ENCODE measurements around the gene MDM4.

The MDM4 gene

DNA sequence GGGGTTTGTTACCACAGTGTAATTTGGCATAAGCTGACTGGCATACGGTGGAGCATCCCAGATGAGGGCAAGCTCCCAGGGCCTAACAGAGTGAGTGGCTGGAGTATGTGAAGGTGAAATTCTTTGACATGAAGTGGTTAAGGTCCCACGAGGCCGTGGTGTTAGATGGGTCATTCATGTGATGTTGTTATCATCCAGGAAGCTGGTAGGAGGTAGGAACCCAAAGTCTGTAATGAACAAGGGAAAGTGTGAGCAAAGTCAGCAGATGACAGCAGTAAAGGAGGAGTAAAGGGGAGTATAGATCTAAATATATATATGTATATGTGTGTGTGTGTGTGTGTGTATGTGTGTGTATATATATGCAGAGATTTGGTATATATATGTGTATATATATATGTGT, 47.6 kb downstream of the MDM4 start:
- Histone ChIP-seq H4K20me1 (ENCODE audit: insufficient read depth, low read length) (no peaks in the 10 kb centered on the region; the same call in 1 of the 2 replicates), H3K4me1 (ENCODE audit: insufficient read depth, low read length) (peaks cover 3% of the 10 kb centered on the region; the same call in 1 of the 2 replicates), H3K9ac (ENCODE audit: low read depth, low read length) (no peak overlapping the region), H3K27me3 (ENCODE audit: insufficient read depth, low read length, poor library complexity) (no peaks in the 10 kb centered on the region), H3K79me2 (ENCODE audit: insufficient read depth, low read length) (no peaks in the 10 kb centered on the region), H3K36me3 (ENCODE audit: insufficient read depth, low read length) (peaks cover 10% of the 10 kb centered on the region; the same call in 1 of the 2 replicates), H3K9me3 (ENCODE audit: insufficient read depth, low read length, severe bottlenecking) (no peaks in the 10 kb centered on the region), H3K27ac (ENCODE audit: low read length) (no peak overlapping the region), H3K4me2 (ENCODE audit: insufficient read depth, low read length) (no peak overlapping the region), H3K4me3 (ENCODE audit: low read depth in 1 of 2, low read length in 2 of 2) (no peak overlapping the region), H2AFZ (ENCODE audit: low read depth, low read length) (no peak overlapping the region)
- DNase-seq (no peak), ATAC-seq (ENCODE audit: insufficient read depth, low read depth) (no peak)
- TF ChIP-seq CTCF (IDR thresholded peaks at IDR 0.05; ENCODE audit: borderline replicate concordance, extremely low read depth, low read length, poor library complexity, severe bottlenecking) (no peak), EZH2 (IDR thresholded peaks at IDR 0.05; ENCODE audit: borderline replicate concordance, low read depth, low read length, severe bottlenecking) (no peak)

DNA sequence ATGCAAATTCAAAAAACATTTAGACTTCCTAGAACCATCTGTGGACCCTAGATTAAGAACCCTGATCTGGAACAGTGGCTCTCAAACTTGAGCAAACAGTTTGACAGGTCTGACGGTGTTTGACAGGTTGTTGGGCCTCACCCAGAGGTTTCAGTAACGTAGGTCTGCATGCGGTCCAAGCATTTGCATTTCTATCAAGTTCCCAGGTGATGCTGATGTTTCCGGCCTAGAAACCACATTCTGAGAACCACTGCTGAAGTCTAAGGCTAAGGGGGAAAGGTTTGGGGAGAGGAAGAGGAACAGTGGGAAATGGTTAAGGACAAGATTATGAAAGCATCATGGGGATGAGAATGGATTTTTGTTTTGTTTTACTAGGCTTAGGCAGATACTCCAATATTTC, 48.6 kb downstream of the MDM4 start:
- H3K27ac ChIP-seq (ENCODE audit: low read length), result 0 out of 2 replicates have a peak overlapping the region, but pooled peaks have one; percentile 22
- H4K20me1 ChIP-seq (ENCODE audit: insufficient read depth, low read length), result no peaks in the 10 kb centered on the region; the same call in 1 of the 2 replicates
- no peak overlapping the region for H2AFZ ChIP-seq (ENCODE audit: low read depth, low read length)
- peaks cover 2% of the 10 kb centered on the region; the same call in 1 of the 2 replicates for H3K36me3 ChIP-seq (ENCODE audit: insufficient read depth, low read length)
- ATAC-seq (ENCODE audit: insufficient read depth, low read depth) (no peak), DNase-seq (no peak)
- H3K9me3 ChIP-seq (ENCODE audit: insufficient read depth, low read length, severe bottlenecking), result no peaks in the 10 kb centered on the region
- TF ChIP-seq EZH2 (IDR thresholded peaks at IDR 0.05; ENCODE audit: borderline replicate concordance, low read depth, low read length, severe bottlenecking), result no peak
- TF ChIP-seq CTCF (IDR thresholded peaks at IDR 0.05; ENCODE audit: borderline replicate concordance, extremely low read depth, low read length, poor library complexity, severe bottlenecking), result no peak
- no peak overlapping the region for H3K9ac ChIP-seq (ENCODE audit: low read depth, low read length)
- no peaks in the 10 kb centered on the region for H3K79me2 ChIP-seq (ENCODE audit: insufficient read depth, low read length)
- no peak overlapping the region for H3K4me3 ChIP-seq (ENCODE audit: low read depth in 1 of 2, low read length in 2 of 2)
- no peaks in the 10 kb centered on the region for H3K27me3 ChIP-seq (ENCODE audit: insufficient read depth, low read length, poor library complexity)
- no peak overlapping the region for H3K4me2 ChIP-seq (ENCODE audit: insufficient read depth, low read length)
- H3K4me1 ChIP-seq (ENCODE audit: insufficient read depth, low read length), result peaks cover 3% of the 10 kb centered on the region; the same call in 1 of the 2 replicates

DNA sequence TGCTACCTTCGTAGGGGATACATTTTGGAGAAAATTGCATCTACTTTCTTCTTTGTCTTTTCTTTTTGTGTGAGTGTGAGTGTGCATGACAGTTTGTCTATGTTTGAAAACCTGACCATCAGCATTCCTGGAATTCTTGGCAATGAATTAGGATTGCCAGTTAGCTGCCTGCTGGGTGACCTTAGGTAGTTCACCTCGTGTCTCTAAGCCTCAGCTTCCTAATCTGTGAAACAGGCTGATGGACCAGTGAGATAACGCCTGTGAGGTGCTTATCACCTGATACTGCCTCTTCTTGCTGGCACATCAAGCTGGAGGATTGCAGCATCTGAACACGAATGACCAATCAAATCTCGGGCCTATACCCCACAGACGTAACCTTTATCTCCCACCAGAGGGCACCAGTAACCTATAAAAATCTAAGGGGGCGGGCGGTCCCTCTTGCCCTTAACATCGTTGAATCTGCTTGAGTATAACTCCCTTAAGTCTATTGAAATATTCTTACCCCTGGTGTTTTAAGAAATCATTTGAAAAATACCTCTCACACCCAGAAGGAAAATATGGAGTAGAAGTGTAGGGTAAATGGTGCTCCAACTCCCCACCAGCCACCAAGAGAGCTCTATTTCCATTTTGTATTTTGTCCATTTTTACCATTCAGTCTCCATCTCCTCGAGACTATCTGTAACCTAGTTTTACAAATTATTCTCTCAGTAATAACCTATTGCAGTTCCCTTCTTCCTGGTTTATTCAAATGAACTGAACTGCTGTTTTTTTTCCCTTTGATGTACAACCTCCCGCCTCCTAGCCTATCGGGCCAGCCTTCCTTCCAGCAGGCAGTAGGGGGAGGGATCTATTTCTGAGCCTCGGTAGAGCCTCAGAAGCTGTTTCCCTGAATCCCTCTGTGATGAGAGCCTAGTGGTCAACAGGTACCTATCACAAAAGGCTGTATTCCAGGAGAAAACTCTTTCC, 49.7 kb downstream of the MDM4 start:
- Histone ChIP-seq H3K4me1 (ENCODE audit: insufficient read depth, low read length) (peaks cover 3% of the 10 kb centered on the region; the same call in 1 of the 2 replicates), H3K27ac (ENCODE audit: low read length) (no peak overlapping the region), H3K9ac (ENCODE audit: low read depth, low read length) (no peak overlapping the region), H3K36me3 (ENCODE audit: insufficient read depth, low read length) (peaks cover 2% of the 10 kb centered on the region; the same call in 1 of the 2 replicates), H4K20me1 (ENCODE audit: insufficient read depth, low read length) (no peaks in the 10 kb centered on the region; the same call in 1 of the 2 replicates), H3K4me3 (ENCODE audit: low read depth in 1 of 2, low read length in 2 of 2) (no peak overlapping the region), H3K4me2 (ENCODE audit: insufficient read depth, low read length) (no peak overlapping the region), H3K27me3 (ENCODE audit: insufficient read depth, low read length, poor library complexity) (no peaks in the 10 kb centered on the region), H3K9me3 (ENCODE audit: insufficient read depth, low read length, severe bottlenecking) (no peaks in the 10 kb centered on the region), H3K79me2 (ENCODE audit: insufficient read depth, low read length) (no peaks in the 10 kb centered on the region), H2AFZ (ENCODE audit: low read depth, low read length) (no peak overlapping the region)
- TF ChIP-seq CTCF (IDR thresholded peaks at IDR 0.05; ENCODE audit: borderline replicate concordance, extremely low read depth, low read length, poor library complexity, severe bottlenecking) (peak; percentile 79), EZH2 (IDR thresholded peaks at IDR 0.05; ENCODE audit: borderline replicate concordance, low read depth, low read length, severe bottlenecking) (no peak)
- DNase-seq, result peak; percentile 64
- peak; percentile 82 for ATAC-seq (ENCODE audit: insufficient read depth, low read depth)
